GM19193 (cell line): Measurements from ENCODE around the gene VKORC1.

Experiments
- POLR2A ChIP-seq: IDR thresholded peaks from 4 replicates; pipeline ENCODE4 v1.6.1; 2011; ENCODE audit not compliant: insufficient read depth, insufficient read length; ENCODE audit errors: extremely low read depth

VKORC1 gene

GRCh38 chr16:31089199-31089598 is 5.4 kb downstream of the VKORC1 start:
- TF ChIP-seq POLR2A, result no peak

- TF ChIP-seq POLR2A, result no peak
Measured at GRCh38 chr16:31088459-31089183, 6.0 kb downstream of the VKORC1 start, which contains the start of gene PRSS53. TSS of gene PRSS53 (minus strand) at chr16:31088943. CDS start at chr16:31088809, 134 bp downstream.

- TF ChIP-seq POLR2A, result no peak
Measured at GRCh38 chr16:31087971-31088370, 6.6 kb downstream of the VKORC1 start.

GRCh38 chr16:31087481-31087880 is 7.1 kb downstream of the VKORC1 start:
- no peak for TF ChIP-seq POLR2A

- no peak for TF ChIP-seq POLR2A
Measured at GRCh38 chr16:31086629-31086906, 8.0 kb downstream of the VKORC1 start.

- TF ChIP-seq POLR2A, result no peak
Measured at GRCh38 chr16:31085873-31086628, 8.5 kb downstream of the VKORC1 start.

GRCh38 chr16:31085411-31085810 is 9.2 kb downstream of the VKORC1 start:
- TF ChIP-seq POLR2A, result no peak

GRCh38 chr16:31084584-31085302 is 9.9 kb downstream of the VKORC1 start:
- no peak for TF ChIP-seq POLR2A

GRCh38 chr16:31083981-31084380 is 10.6 kb downstream of the VKORC1 start:
- no peak for TF ChIP-seq POLR2A

- TF ChIP-seq POLR2A, result no peak
Measured at GRCh38 chr16:31083556-31083955, 11.0 kb downstream of the VKORC1 start.

- no peak for TF ChIP-seq POLR2A
Measured at GRCh38 chr16:31083081-31083480, 11.5 kb downstream of the VKORC1 start.

GRCh38 chr16:31082368-31083045 is 12.1 kb downstream of the VKORC1 start:
- TF ChIP-seq POLR2A, result no peak

GRCh38 chr16:31081428-31082351 is 12.9 kb downstream of the VKORC1 start:
- TF ChIP-seq POLR2A, result no peak
